Measurements from ENCODE around the gene VARS1.
"Not testable (repeated sequence)": the region's sequence is repeated elsewhere in the genome, so short reads cannot be mapped to it uniquely, and the experiment has no call there.

Gene VARS1

GRCh38 chr6:31795616-31796298, at the start of gene VARS1:
VARS1 (minus strand) TSS chr6:31795752; CDS start chr6:31795217, 535 bp downstream.
- DNase-seq (ENCODE audit: low spot score): peak; percentile 98
- TF ChIP-seq, protein P1, sequence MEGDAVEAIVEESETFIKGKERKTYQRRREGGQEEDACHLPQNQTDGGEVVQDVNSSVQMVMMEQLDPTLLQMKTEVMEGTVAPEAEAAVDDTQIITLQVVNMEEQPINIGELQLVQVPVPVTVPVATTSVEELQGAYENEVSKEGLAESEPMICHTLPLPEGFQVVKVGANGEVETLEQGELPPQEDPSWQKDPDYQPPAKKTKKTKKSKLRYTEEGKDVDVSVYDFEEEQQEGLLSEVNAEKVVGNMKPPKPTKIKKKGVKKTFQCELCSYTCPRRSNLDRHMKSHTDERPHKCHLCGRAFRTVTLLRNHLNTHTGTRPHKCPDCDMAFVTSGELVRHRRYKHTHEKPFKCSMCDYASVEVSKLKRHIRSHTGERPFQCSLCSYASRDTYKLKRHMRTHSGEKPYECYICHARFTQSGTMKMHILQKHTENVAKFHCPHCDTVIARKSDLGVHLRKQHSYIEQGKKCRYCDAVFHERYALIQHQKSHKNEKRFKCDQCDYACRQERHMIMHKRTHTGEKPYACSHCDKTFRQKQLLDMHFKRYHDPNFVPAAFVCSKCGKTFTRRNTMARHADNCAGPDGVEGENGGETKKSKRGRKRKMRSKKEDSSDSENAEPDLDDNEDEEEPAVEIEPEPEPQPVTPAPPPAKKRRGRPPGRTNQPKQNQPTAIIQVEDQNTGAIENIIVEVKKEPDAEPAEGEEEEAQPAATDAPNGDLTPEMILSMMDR (IDR thresholded peaks at IDR 0.05; ENCODE audit: extremely low read depth, missing control alignments): peak; percentile 98

- no peak for DNase-seq (ENCODE audit: low spot score)
- TF ChIP-seq, protein P1 (IDR thresholded peaks at IDR 0.05; ENCODE audit: extremely low read depth, missing control alignments): no peak
These were observed 49.0 kb upstream of the VARS1 start for GRCh38 chr6:31844507-31844906.

- DNase-seq (ENCODE audit: low spot score): no peak
- TF ChIP-seq, protein P1 (IDR thresholded peaks at IDR 0.05; ENCODE audit: extremely low read depth, missing control alignments): no peak
These were observed 46.5 kb upstream of the VARS1 start for GRCh38 chr6:31842053-31842452.

GRCh38 chr6:31839779-31840126, 44.2 kb upstream of the VARS1 start:
- not testable (repeated sequence) for DNase-seq (ENCODE audit: low spot score)

- TF ChIP-seq, protein P1 (IDR thresholded peaks at IDR 0.05; ENCODE audit: extremely low read depth, missing control alignments): no peak
- no peak for DNase-seq (ENCODE audit: low spot score)
These were observed 43.4 kb upstream of the VARS1 start for GRCh38 chr6:31838968-31839367.

DNA sequence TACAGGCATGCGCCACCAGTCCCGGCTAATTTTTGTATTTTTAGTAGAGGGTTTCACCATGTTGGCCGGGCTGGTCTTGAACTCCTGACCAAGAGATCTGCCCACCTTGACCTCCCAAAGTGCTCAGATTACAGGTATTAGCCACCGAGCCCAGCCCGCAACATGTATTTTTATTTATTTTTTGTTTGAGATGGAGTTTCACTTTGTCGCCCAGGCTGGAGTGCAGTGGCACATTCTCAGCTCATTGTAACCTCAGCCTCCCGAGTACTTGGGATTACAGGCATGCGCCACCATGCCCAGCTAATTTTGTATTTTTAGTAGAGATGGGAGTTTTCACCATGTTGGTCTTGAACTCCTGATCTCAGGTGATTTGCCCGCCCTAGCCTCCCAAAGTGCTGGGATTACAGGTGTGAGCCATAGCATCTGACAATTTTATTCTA, 42.6 kb upstream of the VARS1 start:
- DNase-seq (ENCODE audit: low spot score): not testable (repeated sequence)

GRCh38 chr6:31837369-31838113, 42.0 kb upstream of the VARS1 start:
- TF ChIP-seq, protein P1 (IDR thresholded peaks at IDR 0.05; ENCODE audit: extremely low read depth, missing control alignments): no peak
- no peak for DNase-seq (ENCODE audit: low spot score)

- DNase-seq (ENCODE audit: low spot score): no peak
- TF ChIP-seq, protein P1 (IDR thresholded peaks at IDR 0.05; ENCODE audit: extremely low read depth, missing control alignments): no peak
These were observed 41.2 kb upstream of the VARS1 start for GRCh38 chr6:31836474-31837368.

Data from GM20000 (cell line).